ENCODE measurements around the gene ZNF169.
"Not testable (repeated sequence)": the region's sequence is repeated elsewhere in the genome, so short reads cannot be mapped to it uniquely, and the experiment has no call there.

The ZNF169 gene

DNA sequence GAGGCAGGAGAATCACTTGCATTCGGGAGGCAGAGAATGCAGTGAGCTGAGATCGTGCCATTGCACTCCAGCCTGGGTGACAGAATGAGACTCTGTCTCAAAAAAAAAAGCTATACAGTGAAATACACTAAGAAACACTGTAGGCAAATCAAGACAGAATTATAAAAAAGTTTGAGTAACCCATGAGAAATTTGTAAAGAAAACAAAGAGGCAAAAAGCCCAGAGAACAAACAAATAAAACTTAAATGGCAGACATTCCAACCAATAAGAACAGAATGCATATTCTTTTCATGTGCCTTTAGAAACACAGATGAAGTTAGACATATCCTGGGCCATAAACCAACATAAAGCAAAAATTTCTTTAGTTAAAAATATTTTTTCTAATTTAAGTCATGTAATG, 30.6 kb downstream of the ZNF169 start:
- no peak for TF ChIP-seq CTCF (IDR thresholded peaks at IDR 0.05; ENCODE audit: low read depth, low read length, missing control alignments)
- H3K4me3 ChIP-seq (ENCODE audit: low read depth, low read length), result no peak overlapping the region
- DNase-seq (ENCODE audit: low read depth), result no peak

GRCh38 chr9:94298949-94299599, 40.0 kb downstream of the ZNF169 start:
- H3K4me3 ChIP-seq (ENCODE audit: low read depth, low read length), result no peak overlapping the region
- DNase-seq (ENCODE audit: low read depth), result no peak
- no peak for TF ChIP-seq CTCF (IDR thresholded peaks at IDR 0.05; ENCODE audit: low read depth, low read length, missing control alignments)

DNA sequence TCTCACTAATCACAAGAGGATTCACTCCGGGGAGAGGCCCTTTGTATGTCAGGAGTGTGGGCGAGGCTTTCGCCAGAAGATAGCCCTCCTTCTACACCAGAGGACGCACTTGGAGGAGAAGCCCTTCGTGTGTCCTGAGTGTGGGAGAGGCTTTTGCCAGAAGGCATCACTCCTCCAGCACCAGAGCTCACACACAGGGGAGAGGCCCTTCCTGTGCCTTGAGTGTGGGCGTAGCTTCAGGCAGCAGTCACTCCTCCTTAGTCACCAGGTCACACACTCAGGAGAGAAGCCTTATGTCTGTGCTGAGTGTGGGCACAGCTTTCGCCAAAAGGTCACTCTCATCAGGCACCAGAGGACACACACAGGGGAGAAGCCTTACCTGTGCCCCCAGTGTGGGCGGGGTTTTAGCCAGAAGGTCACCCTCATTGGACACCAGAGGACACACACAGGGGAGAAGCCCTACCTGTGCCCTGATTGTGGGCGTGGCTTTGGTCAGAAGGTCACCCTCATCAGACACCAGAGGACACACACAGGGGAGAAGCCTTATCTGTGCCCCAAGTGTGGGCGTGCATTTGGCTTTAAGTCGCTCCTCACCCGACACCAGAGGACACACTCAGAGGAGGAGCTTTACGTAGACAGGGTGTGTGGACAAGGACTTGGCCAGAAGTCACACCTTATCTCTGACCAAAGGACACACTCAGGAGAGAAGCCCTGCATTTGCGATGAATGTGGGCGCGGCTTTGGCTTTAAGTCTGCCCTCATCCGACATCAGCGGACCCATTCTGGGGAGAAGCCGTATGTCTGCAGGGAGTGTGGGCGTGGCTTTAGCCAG, 41.6 kb downstream of the ZNF169 start:
- TF ChIP-seq CTCF (IDR thresholded peaks at IDR 0.05; ENCODE audit: low read depth, low read length, missing control alignments), result no peak
- H3K4me3 ChIP-seq (ENCODE audit: low read depth, low read length), result no peak overlapping the region
- no peak for DNase-seq (ENCODE audit: low read depth)

GRCh38 chr9:94301583-94301982, 42.5 kb downstream of the ZNF169 start:
- DNase-seq (ENCODE audit: low read depth), result no peak
- no peak overlapping the region for H3K4me3 ChIP-seq (ENCODE audit: low read depth, low read length)
- no peak for TF ChIP-seq CTCF (IDR thresholded peaks at IDR 0.05; ENCODE audit: low read depth, low read length, missing control alignments)

- DNase-seq (ENCODE audit: low read depth), result no peak
- no peak overlapping the region for H3K4me3 ChIP-seq (ENCODE audit: low read depth, low read length)
- TF ChIP-seq CTCF (IDR thresholded peaks at IDR 0.05; ENCODE audit: low read depth, low read length, missing control alignments), result no peak
Measured at GRCh38 chr9:94302426-94302825, 43.3 kb downstream of the ZNF169 start.

DNA sequence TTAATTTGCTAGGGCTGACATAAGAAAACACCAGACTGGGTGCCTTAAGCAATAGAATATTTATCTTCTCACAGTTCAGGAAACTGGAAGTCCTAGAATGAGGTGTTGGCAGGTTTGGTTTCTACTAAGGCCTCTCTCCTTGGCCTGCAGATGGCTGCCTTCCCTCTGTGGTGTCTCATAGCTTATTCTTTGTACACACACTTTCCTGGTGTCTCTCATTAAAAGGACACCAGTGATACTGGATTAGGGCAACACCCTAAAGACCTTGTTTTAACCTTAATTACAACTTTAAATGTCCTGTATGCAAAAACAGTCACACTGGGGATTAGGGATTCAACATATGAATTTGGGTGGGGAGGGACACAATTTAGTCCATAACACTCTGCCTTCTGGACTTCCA, 44.2 kb downstream of the ZNF169 start:
- TF ChIP-seq CTCF (IDR thresholded peaks at IDR 0.05; ENCODE audit: low read depth, low read length, missing control alignments), result no peak
- no peak for DNase-seq (ENCODE audit: low read depth)
- no peak overlapping the region for H3K4me3 ChIP-seq (ENCODE audit: low read depth, low read length)

GRCh38 chr9:94315034-94315984, 56.2 kb downstream of the ZNF169 start:
- not testable (repeated sequence) for DNase-seq (ENCODE audit: low read depth); H3K4me3 ChIP-seq (ENCODE audit: low read depth, low read length)

- H3K4me3 ChIP-seq (ENCODE audit: low read depth, low read length); DNase-seq (ENCODE audit: low read depth): not testable (repeated sequence)
Measured at GRCh38 chr9:94316236-94316635, 57.1 kb downstream of the ZNF169 start.

DNA sequence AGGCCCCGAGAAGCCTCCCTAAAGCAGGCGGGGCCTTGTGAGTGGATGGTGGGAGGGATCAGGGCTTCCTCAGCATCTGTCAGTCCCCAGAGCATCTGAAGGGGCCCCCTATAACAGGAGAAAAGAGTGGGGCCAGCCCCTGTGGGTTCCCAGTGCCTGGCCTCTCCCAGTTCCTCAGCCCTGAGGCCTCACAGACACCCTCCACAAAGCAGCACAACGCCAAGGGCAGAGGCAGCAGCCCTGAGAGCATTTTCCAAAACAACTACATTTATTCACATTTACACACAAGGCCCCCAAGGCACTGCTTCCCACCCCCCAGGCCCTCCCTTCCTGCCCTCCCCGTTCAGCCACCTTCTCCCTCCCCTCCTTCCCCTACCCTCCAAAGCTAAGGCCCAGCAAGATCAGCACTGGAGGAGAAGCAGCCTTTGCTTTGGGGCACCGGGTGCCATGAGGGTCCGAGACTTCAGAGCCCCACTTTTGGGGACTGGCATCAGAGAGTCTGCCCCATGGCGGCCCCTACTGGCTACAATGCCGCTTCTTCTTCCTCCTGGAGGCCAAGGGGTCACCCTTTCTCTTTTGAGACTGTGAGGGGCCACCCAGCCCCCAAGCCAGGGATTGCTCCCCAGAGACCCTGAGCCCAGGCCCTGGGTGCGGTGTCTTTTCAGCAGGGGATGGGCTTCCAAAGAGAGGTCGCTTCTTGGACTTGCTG, 59.0 kb downstream of the ZNF169 start:
- DNase-seq (ENCODE audit: low read depth); H3K4me3 ChIP-seq (ENCODE audit: low read depth, low read length): not testable (repeated sequence)

Measured in GM12864 (cell line).